Vagina (tissue), 2 donors: ENCODE data around the gene SYNRG. TPM values are rescaled to one million over a fixed set of nuclear protein-coding genes. Genes with fewer than 3 reads are reported as not detected.

Experiments used
- DNase-seq, 2 donors: peaks; one replicate each; pipeline ENCODE4 v3.0.0-alpha.2; 2017; ENCODE audit errors: extremely low spot score in 2 of 2
- H3K27ac ChIP-seq: fragments of 200-600 bp; sonication (generic); one replicate; pipeline ENCODE4 v1.5.1; 2019
- H3K27me3 ChIP-seq: fragments of 200-600 bp; sonication (generic); one replicate; pipeline ENCODE4 v1.5.1; 2019
- H3K36me3 ChIP-seq, 2 donors: fragments of 200-600 bp; sonication (generic); one replicate each; pipeline ENCODE4 v1.5.1; 2017 to 2019
- H3K4me1 ChIP-seq: fragments of 200-600 bp; sonication (generic); one replicate; pipeline ENCODE4 v1.5.1; 2019
- H3K4me3 ChIP-seq, 2 donors: fragments of 200-600 bp; sonication (generic); 1 replicate in 1 of 2; 2 replicates in 1 of 2; pipeline ENCODE4 v1.5.1; 2016 to 2019
- H3K9me3 ChIP-seq: fragments of 200-600 bp; sonication (generic); one replicate; pipeline ENCODE4 v1.5.1; 2019
- CTCF ChIP-seq, 3 experiments: fragments of 450-650 bp in 2 of 3; fragments of 200-600 bp in 1 of 3; sonication (generic) in 1 of 3; IDR thresholded peaks; one replicate each; pipeline ENCODE4 v1.5.1; 2017 to 2019; ENCODE audit warnings: antibody characterized with exemption in 3 of 3, mild to moderate bottlenecking in 2 of 3, moderate library complexity in 2 of 3
- POLR2A ChIP-seq, 2 donors: fragments of 450-650 bp; IDR thresholded peaks; one replicate each; pipeline ENCODE4 v1.6.1; 2017; ENCODE audit warnings: antibody characterized with exemption in 2 of 2, mild to moderate bottlenecking in 2 of 2, moderate library complexity in 2 of 2
- POLR2AphosphoS5 ChIP-seq, 2 donors: sonication (generic); formaldehyde crosslinking; IDR thresholded peaks; one replicate each; pipeline ENCODE4 v1.9.0; 2017; ENCODE audit warnings: antibody characterized with exemption in 2 of 2, mild to moderate bottlenecking in 2 of 2, low read depth in 1 of 2; ENCODE audit not compliant: insufficient read depth in 1 of 2
- intact Hi-C: fragments of 100-400 bp; cut with DNase I; formaldehyde crosslinking; loops from one replicate; pipeline ENCODE4 v1.15.1; 2023
- total RNA-seq: library from RNA; depleted of rRNA; stranded (reverse); fragments of >200 nt; gene quantifications from one replicate; pipeline ENCODE4 v1.2.3, GENCODE V29; 2016

The SYNRG gene
- total RNA-seq, 1 donor from 2014 or later, result 42.2 TPM

GRCh38 chr17:37567538-37567937 is 41.7 kb downstream of the SYNRG start:
- H3K4me3 ChIP-seq, result no peak overlapping the region
- no peaks in the 10 kb centered on the region for H3K27me3 ChIP-seq
- intact Hi-C loops, result no loop called here
- no peak for TF ChIP-seq POLR2A (IDR thresholded peaks at IDR 0.05)
- TF ChIP-seq POLR2AphosphoS5 (IDR thresholded peaks at IDR 0.05; ENCODE audit: insufficient read depth in 1 of 2, low read depth in 1 of 2), result no peak
- TF ChIP-seq CTCF (IDR thresholded peaks at IDR 0.05), result no peak
- H3K27ac ChIP-seq, result no peak overlapping the region
- no peak for DNase-seq
- H3K9me3 ChIP-seq, result no peaks in the 10 kb centered on the region
- peaks cover 0 to 53% of the 10 kb centered on the region in 2 donors for H3K36me3 ChIP-seq
- no peaks in the 10 kb centered on the region for H3K4me1 ChIP-seq

GRCh38 chr17:37567137-37567536 is 42.1 kb downstream of the SYNRG start:
- TF ChIP-seq POLR2AphosphoS5 (IDR thresholded peaks at IDR 0.05; ENCODE audit: insufficient read depth in 1 of 2, low read depth in 1 of 2), result no peak
- no peak for TF ChIP-seq CTCF (IDR thresholded peaks at IDR 0.05)
- no peak for TF ChIP-seq POLR2A (IDR thresholded peaks at IDR 0.05)
- DNase-seq, result no peak
- H3K27ac ChIP-seq, result no peak overlapping the region
- H3K27me3 ChIP-seq, result no peaks in the 10 kb centered on the region
- H3K4me3 ChIP-seq, result no peak overlapping the region
- intact Hi-C loops, result no loop called here
- no peaks in the 10 kb centered on the region for H3K9me3 ChIP-seq
- H3K4me1 ChIP-seq, result no peaks in the 10 kb centered on the region
- H3K36me3 ChIP-seq, result peaks cover 0 to 53% of the 10 kb centered on the region in 2 donors

- H3K36me3 ChIP-seq, result peaks cover 0 to 55% of the 10 kb centered on the region in 2 donors
- intact Hi-C loops, result no loop called here
- no peaks in the 10 kb centered on the region for H3K27me3 ChIP-seq
- no peak overlapping the region for H3K27ac ChIP-seq
- TF ChIP-seq POLR2AphosphoS5 (IDR thresholded peaks at IDR 0.05; ENCODE audit: insufficient read depth in 1 of 2, low read depth in 1 of 2) (no peak), CTCF (IDR thresholded peaks at IDR 0.05) (no peak), POLR2A (IDR thresholded peaks at IDR 0.05) (no peak)
- no peak overlapping the region for H3K4me3 ChIP-seq
- no peaks in the 10 kb centered on the region for H3K4me1 ChIP-seq
- no peak for DNase-seq
- no peaks in the 10 kb centered on the region for H3K9me3 ChIP-seq
These were observed 45.0 kb downstream of the SYNRG start for GRCh38 chr17:37564252-37564651.

- no peak overlapping the region for H3K4me3 ChIP-seq
- intact Hi-C loops, result no loop called here
These were observed 47.0 kb downstream of the SYNRG start for GRCh38 chr17:37562016-37562745.

More at GRCh38 chr17:37562016-37562745, 47.0 kb downstream of the SYNRG start:
- no peak for DNase-seq
- H3K9me3 ChIP-seq, result no peaks in the 10 kb centered on the region
- H3K27me3 ChIP-seq, result no peaks in the 10 kb centered on the region
- H3K4me1 ChIP-seq, result no peaks in the 10 kb centered on the region
- TF ChIP-seq POLR2AphosphoS5 (IDR thresholded peaks at IDR 0.05; ENCODE audit: insufficient read depth in 1 of 2, low read depth in 1 of 2) (no peak), CTCF (IDR thresholded peaks at IDR 0.05) (no peak), POLR2A (IDR thresholded peaks at IDR 0.05) (no peak)
- peaks cover 0 to 40% of the 10 kb centered on the region in 2 donors for H3K36me3 ChIP-seq
- H3K27ac ChIP-seq, result no peak overlapping the region
